HS-27A (cell line): ENCODE measurements around the gene MCM5.
"Not testable (repeated sequence)": the region's sequence is repeated elsewhere in the genome, so short reads cannot be mapped to it uniquely, and the experiment has no call there.

ENCODE experiments used
- DNase-seq: peaks from one replicate; pipeline ENCODE4 v3.0.0-alpha.2; 2012; ENCODE audit warnings: low read depth, missing footprints

MCM5 gene

GRCh38 chr22:35432228-35432905 is 32.4 kb downstream of the MCM5 start:
- DNase-seq, result no peak

- no peak for DNase-seq
Measured at GRCh38 chr22:35434061-35434710, 34.2 kb downstream of the MCM5 start.

- no peak for DNase-seq
Measured at GRCh38 chr22:35435201-35435740, 35.3 kb downstream of the MCM5 start.

GRCh38 chr22:35436421-35436820 is 36.5 kb downstream of the MCM5 start:
- no peak for DNase-seq

- DNase-seq, result no peak
Measured at GRCh38 chr22:35437049-35437448, 37.1 kb downstream of the MCM5 start.

- not testable (repeated sequence) for DNase-seq
Measured at GRCh38 chr22:35438673-35439364, 38.9 kb downstream of the MCM5 start.

- DNase-seq, result no peak
Measured at GRCh38 chr22:35439365-35439717, 39.4 kb downstream of the MCM5 start.

- DNase-seq, result no peak
Measured at GRCh38 chr22:35440129-35440528, 40.2 kb downstream of the MCM5 start.

GRCh38 chr22:35441489-35442100 is 41.7 kb downstream of the MCM5 start:
- DNase-seq, result no peak

GRCh38 chr22:35442471-35442870 is 42.5 kb downstream of the MCM5 start:
- no peak for DNase-seq

GRCh38 chr22:35443338-35443737 is 43.4 kb downstream of the MCM5 start:
- no peak for DNase-seq

- DNase-seq, result no peak
Measured at GRCh38 chr22:35443790-35444684, 44.1 kb downstream of the MCM5 start.

- DNase-seq, result no peak
Measured at GRCh38 chr22:35444685-35445399, 44.9 kb downstream of the MCM5 start.

GRCh38 chr22:35445933-35446332 is 46.0 kb downstream of the MCM5 start:
- no peak for DNase-seq

- peak; percentile 40 for DNase-seq
Measured at GRCh38 chr22:35446365-35446764, 46.4 kb downstream of the MCM5 start.

GRCh38 chr22:35448523-35448922 is 48.6 kb downstream of the MCM5 start:
- no peak for DNase-seq

- no peak for DNase-seq
Measured at GRCh38 chr22:35449829-35450689, 50.1 kb downstream of the MCM5 start.

- no peak for DNase-seq
Measured at GRCh38 chr22:35450824-35451569, 51.1 kb downstream of the MCM5 start.

GRCh38 chr22:35451592-35451991 is 51.7 kb downstream of the MCM5 start:
- no peak for DNase-seq
